ENCODE results near the gene KCTD7. TPM values are rescaled to one million over a fixed set of nuclear protein-coding genes. Genes with fewer than 3 reads are reported as not detected.
"Not testable (repeated sequence)": the region's sequence is repeated elsewhere in the genome, so short reads cannot be mapped to it uniquely, and the experiment has no call there.

KCTD7 gene
- total RNA-seq, 2 experiments from 2014 or later, result 35.2 to 39.0 TPM

DNA sequence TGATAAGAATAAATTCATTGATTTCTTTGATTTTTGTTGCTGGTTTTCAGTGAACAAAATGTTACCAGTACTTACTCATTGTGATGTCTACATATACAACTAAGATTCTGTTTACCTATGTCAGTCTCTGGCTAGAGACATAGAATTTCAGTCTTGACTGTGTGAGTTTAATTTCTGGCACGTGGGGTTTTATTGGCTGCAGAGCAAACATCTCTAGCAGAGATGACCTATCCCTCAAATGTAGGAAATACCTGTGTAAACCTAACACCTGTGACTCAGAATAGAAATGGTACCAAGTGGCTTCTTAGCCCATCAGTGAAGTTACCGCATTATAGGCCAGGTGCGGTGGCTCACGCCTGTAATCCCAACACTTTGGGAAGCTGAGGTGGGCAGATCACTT, 57.0 kb downstream of the KCTD7 start:
- H3K27me3 Mint-ChIP-seq; DNase-seq; POLR2A ChIA-PET; ATAC-seq (ENCODE audit: low read depth); H3K9me3 Mint-ChIP-seq; H3K4me3 Mint-ChIP-seq; H3K27ac Mint-ChIP-seq; H3K4me1 Mint-ChIP-seq: not testable (repeated sequence)
- H3K36me3 Mint-ChIP-seq, result peaks cover 10% of the 10 kb centered on the region

DNA sequence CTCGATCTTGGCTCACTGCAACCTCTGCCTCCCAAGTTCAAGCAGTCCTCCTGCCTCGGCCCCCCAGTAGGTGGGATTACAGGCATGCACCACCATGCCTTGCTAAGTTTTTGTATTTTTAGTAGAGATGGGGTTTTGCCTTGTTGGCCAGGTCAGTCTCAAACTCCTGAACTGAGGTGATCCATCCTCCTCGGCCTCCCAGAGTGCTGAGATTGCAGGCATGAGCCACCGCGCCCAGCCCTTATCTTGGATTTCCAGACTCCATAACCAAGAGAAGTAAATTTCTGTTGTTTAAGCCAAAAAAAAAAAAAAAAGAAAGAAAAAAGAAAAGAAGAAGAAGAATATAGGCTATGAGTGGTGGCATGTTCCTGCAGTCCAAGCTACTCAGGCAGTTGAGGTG, 58.5 kb downstream of the KCTD7 start:
- Mint-ChIP-seq H3K4me3 (no peak overlapping the region), H3K36me3 (peaks cover 10% of the 10 kb centered on the region), H3K27ac (no peak overlapping the region), H3K9me3 (peaks cover 6% of the 10 kb centered on the region), H3K4me1 (peaks cover 7% of the 10 kb centered on the region), H3K27me3 (no peaks in the 10 kb centered on the region)
- DNase-seq (no peak), ATAC-seq (ENCODE audit: low read depth) (no peak)
- POLR2A ChIA-PET, result no interaction called here

DNA sequence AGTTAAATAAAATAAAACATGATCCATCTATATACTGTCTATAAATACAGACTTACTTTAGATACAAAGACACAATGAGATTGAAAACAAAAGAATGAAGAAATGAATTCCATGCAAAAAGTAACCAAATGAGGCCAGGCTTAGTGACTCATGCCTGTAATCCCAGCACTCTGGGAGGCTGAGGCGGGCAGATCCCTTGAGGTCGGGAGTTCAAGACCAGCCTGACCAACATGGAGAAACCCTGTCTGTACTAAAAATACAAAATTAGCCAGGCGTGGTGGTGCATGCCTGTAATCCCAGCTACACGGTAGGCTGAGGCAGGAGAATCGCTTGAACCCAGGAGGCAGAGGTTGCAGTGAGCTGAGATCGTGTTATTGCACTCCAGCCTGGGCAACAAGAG, 59.0 kb downstream of the KCTD7 start:
- H3K4me1 Mint-ChIP-seq; ATAC-seq (ENCODE audit: low read depth); DNase-seq; H3K4me3 Mint-ChIP-seq; H3K27me3 Mint-ChIP-seq; POLR2A ChIA-PET; H3K9me3 Mint-ChIP-seq; H3K27ac Mint-ChIP-seq: not testable (repeated sequence)
- H3K36me3 Mint-ChIP-seq, result peaks cover 10% of the 10 kb centered on the region

DNA sequence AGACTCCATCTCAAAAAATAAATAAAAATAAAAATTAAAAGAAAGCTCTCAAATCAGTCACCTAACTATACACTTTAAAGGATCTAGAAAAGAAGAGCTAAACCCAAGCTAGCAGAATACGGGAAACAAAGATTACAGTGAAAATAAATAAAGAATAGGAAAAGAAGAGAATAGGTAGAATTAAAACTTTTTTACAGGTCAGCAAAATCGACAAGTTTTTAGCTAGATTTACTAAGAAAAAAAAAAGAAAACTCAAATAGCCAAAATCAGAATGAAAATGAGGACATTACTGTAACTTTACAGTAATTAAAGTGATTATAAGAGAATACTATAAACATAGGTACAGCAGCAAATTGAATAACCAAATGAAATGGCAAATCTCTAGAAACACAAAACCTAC, 60.4 kb downstream of the KCTD7 start:
- ATAC-seq (ENCODE audit: low read depth) (no peak), DNase-seq (no peak)
- POLR2A ChIA-PET, result interaction anchor here (0.6 kb wide), 1 partner anchor 57 kb away, joined by 6 read pairs; no protein-coding TSS in a partner anchor
- Mint-ChIP-seq H3K27me3 (no peaks in the 10 kb centered on the region), H3K36me3 (peaks cover 10% of the 10 kb centered on the region), H3K27ac (no peak overlapping the region), H3K4me3 (no peak overlapping the region), H3K4me1 (peaks cover 3% of the 10 kb centered on the region), H3K9me3 (peaks cover 6% of the 10 kb centered on the region)

DNA sequence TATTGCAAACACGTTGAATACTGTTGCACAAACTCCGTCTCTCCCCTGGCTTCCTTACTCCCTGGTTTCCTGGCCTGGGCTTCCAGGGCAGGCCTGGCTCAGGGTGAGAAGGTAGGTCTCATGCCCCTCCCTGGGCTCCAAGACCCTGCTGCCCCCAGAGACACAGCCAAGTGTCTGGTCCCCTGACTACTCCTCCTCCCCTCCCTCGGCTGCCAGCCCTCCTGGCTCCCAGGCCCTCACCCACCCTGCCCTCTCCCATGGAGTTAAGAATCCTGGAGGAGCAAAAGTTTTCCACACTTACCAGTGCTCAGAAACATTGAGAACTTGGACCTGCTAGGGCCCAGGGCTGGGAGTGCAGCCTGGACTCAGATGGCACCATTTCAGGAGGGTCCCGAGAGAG, 64.7 kb downstream of the KCTD7 start:
- H3K27ac Mint-ChIP-seq, result no peak overlapping the region

More for the DNA sequence above, 64.7 kb downstream of the KCTD7 start:
- peaks cover 2% of the 10 kb centered on the region for H3K9me3 Mint-ChIP-seq
- POLR2A ChIA-PET, result no interaction called here
- no peak overlapping the region for H3K4me3 Mint-ChIP-seq
- no peaks in the 10 kb centered on the region for H3K4me1 Mint-ChIP-seq
- DNase-seq (no peak), ATAC-seq (ENCODE audit: low read depth) (no peak)
- H3K27me3 Mint-ChIP-seq, result no peaks in the 10 kb centered on the region
- H3K36me3 Mint-ChIP-seq, result peaks cover 3% of the 10 kb centered on the region

Other genes with a start within 250 kb of the KCTD7 start
- 10 to 100 TPM; 24.7 to 25.8 TPM for gene RABGEF1, start 111.9 kb downstream of the KCTD7 start, total RNA-seq